Suprapubic skin (tissue), 3 donors: Measurements from ENCODE around the gene YOD1.

Experiments
- CTCF ChIP-seq, 2 donors: fragments of 200-600 bp in 1 of 2; fragments of 450-650 bp in 1 of 2; sonication (generic) in 1 of 2; IDR thresholded peaks; one replicate each; pipeline ENCODE4 v1.5.1; 2016 to 2019; ENCODE audit warnings: antibody characterized with exemption in 2 of 2, mild to moderate bottlenecking in 1 of 2, moderate library complexity in 1 of 2
- POLR2A ChIP-seq, 2 donors: fragments of 450-650 bp; IDR thresholded peaks; one replicate each; pipeline ENCODE4 v1.6.1; 2017; ENCODE audit warnings: antibody characterized with exemption in 2 of 2, mild to moderate bottlenecking in 2 of 2, moderate library complexity in 2 of 2

- TF ChIP-seq CTCF (IDR thresholded peaks at IDR 0.05) (no peak), POLR2A (IDR thresholded peaks at IDR 0.05) (no peak)
Measured at GRCh38 chr1:207093944-207094343, 42.9 kb upstream of the YOD1 start.
